ENCODE data around the gene ZNF764. TPM values are rescaled to one million over a fixed set of nuclear protein-coding genes. Genes with fewer than 3 reads are reported as not detected.
A peak's percentile ranks its signal among the peaks of the same experiment; 100 is the strongest.

ZNF764 gene
- total and polyA plus RNA-seq, 8 donors: 3.5 to 107 (median 10.5) TPM

DNA sequence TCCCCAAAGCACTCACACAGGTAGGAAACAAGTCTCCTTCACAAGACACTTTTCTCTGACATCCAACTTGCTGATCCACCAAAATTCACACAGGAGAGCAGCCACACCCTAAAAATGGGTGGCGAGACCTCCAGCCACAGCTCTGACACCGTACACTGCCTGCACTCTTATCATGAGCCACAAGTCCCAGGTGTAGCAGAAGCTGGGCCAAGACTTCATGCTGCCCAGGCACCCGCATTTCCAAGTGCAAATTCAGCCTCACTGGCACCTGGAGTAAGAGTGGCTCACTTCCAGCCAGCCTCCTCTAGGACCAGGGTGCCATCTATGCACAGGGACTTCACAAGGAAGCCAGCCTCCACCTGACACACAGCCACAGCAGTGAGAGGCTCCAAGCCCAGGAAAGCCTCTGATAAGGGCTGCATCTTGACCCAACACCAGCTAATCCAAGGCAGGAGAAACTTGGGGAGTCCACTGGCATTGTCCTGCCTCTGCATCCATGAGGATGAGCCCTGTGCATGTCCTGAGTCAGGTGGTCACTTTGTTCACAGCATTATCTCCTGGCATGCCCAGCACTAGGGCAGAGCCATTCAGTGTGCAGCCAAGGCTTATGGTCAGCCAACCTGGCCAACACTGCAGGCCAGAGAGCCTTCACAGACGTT is 29.2 kb downstream of the ZNF764 start:
- DNase-seq: no peak
- peak overlapping the region in 4 of 5 donors; percentile 98 to 100 (median 100) for H3K27ac ChIP-seq
- 32 to 64% (median 55%) methylated on average over 4 of the region's 4 CpGs for WGBS, 5 donors
- no peaks in the 10 kb centered on the region for H3K27me3 ChIP-seq
- no peaks in the 10 kb centered on the region for H3K9me3 ChIP-seq
- no peak overlapping the region for H3K4me3 ChIP-seq
- intact Hi-C loops (cut with DNase I; ENCODE audit: low total_unique reads): loop anchor here (10.0 kb wide), 1 partner anchor 94 kb away; the partner anchor contains the start of gene DCTPP1
- H3K36me3 ChIP-seq: peaks cover 13 to 44% (median 39%) of the 10 kb centered on the region in 4 donors
- TF ChIP-seq POLR2A (IDR thresholded peaks at IDR 0.05) (no peak), POLR2AphosphoS5 (IDR thresholded peaks at IDR 0.05) (no peak), EP300 (IDR thresholded peaks at IDR 0.05) (no peak)
- TF ChIP-seq, protein P1, sequence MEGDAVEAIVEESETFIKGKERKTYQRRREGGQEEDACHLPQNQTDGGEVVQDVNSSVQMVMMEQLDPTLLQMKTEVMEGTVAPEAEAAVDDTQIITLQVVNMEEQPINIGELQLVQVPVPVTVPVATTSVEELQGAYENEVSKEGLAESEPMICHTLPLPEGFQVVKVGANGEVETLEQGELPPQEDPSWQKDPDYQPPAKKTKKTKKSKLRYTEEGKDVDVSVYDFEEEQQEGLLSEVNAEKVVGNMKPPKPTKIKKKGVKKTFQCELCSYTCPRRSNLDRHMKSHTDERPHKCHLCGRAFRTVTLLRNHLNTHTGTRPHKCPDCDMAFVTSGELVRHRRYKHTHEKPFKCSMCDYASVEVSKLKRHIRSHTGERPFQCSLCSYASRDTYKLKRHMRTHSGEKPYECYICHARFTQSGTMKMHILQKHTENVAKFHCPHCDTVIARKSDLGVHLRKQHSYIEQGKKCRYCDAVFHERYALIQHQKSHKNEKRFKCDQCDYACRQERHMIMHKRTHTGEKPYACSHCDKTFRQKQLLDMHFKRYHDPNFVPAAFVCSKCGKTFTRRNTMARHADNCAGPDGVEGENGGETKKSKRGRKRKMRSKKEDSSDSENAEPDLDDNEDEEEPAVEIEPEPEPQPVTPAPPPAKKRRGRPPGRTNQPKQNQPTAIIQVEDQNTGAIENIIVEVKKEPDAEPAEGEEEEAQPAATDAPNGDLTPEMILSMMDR (IDR thresholded peaks at IDR 0.05): no peak
- H3K4me1 ChIP-seq: peaks cover 28 to 74% (median 59%) of the 10 kb centered on the region in 4 donors

DNA sequence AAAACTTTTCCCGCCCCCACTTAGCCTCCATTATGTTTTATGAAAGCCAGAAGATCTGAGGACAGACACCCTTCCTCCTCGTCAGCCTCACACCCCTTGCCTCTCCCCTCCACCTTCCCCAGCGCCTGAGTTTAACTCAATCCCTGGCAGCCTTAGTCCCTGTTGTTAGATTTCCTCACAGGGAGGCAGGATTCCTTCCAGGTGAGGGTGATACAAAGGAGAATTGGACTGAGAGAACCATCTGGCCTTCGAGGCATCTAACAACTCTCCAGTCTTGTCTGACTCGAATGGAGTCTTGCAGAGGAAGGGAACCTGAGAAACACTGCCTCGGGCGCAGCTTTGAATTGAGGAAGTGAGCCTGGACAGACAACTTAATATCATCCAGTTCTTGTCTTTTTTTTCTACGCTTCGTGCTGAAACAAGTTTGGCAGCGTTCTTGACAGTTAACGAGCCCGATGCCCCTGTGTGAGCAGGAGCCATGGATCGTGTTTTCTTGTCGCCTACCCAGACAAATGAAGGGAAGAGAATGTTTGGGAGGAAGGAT is 30.5 kb downstream of the ZNF764 start:
- peak in 1 of 2 donors; percentile 36 for DNase-seq
- WGBS, 5 donors: 8 to 18% (median 10%) methylated on average over 14 of the region's 14 CpGs
- peaks cover 16 to 65% (median 47%) of the 10 kb centered on the region in 4 donors for H3K4me1 ChIP-seq

DNA sequence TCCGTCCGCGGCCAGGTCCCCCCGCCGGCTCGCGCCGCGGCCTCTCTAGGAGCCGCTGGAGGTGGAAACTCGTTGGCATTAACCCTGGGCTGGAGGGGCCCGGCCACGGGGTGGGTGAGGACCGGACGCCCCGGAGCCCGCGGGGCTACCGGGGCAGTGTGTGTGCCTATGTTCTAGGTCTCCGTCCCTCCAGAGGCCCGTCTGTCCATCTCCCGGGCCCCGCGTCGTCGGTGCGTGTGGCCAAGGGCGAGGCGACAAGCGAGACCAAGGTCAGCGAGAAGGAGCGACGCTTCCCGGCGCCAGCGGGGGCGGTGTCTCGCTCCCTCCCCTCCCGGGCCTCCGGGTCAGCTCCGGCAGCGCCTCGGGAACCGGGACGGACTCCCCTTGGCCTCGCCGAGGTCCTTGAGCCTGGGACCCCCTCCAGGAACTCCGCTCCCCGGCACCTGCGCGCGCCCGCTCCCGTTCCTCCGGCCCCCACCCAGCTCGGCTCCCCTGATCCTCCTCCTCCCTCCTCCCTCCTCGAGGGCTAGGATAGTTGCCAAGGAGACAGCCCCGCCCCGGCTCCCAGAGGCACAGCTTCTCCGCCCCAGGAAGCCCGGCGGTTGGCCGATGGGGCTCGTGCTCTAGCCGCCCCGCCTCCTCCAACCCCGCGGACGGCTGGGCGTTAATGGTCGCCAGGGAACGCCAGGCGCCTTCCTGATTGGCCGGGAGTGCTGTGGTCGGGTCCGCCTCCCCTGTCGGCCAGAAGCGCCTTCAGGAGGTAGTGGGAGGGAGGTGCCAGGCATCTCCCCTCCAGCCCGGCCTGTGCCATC is 31.1 kb downstream of the ZNF764 start:
- TF ChIP-seq POLR2A (IDR thresholded peaks at IDR 0.05) (peak in 2 of 4 donors; percentile 17 to 43), EP300 (IDR thresholded peaks at IDR 0.05) (no peak), POLR2AphosphoS5 (IDR thresholded peaks at IDR 0.05) (peak; percentile 28 to 84 (median 73))
- TF ChIP-seq, protein P1 (IDR thresholded peaks at IDR 0.05): peak in 5 of 7 experiments; percentile 16 to 47 (median 39)
- peaks cover 15 to 63% (median 43%) of the 10 kb centered on the region in 4 donors for H3K4me1 ChIP-seq
- peaks cover 4 to 33% (median 29%) of the 10 kb centered on the region in 4 donors for H3K36me3 ChIP-seq
- H3K27me3 ChIP-seq: no peaks in the 10 kb centered on the region
- peak; percentile 99 for DNase-seq
- peak overlapping the region; percentile 98 to 100 (median 99) for H3K27ac ChIP-seq
- 0 to 2% (median 0%) methylated on average over 24 to 79 of the region's 79 CpGs for WGBS, 5 donors
- H3K4me3 ChIP-seq: peak overlapping the region; percentile 74 to 92 (median 80)
- intact Hi-C loops (cut with DNase I; ENCODE audit: low total_unique reads): loop anchor here (10.0 kb wide), 1 partner anchor 92 kb away; the partner anchor contains the start of gene DCTPP1
- no peaks in the 10 kb centered on the region for H3K9me3 ChIP-seq

More for the DNA sequence above, 30.5 kb downstream of the ZNF764 start:
- Histone ChIP-seq H3K36me3 (peaks cover 11 to 40% (median 36%) of the 10 kb centered on the region in 4 donors), H3K9me3 (no peaks in the 10 kb centered on the region), H3K27ac (peak overlapping the region; percentile 86 to 100 (median 99)), H3K4me3 (peak overlapping the region; percentile 74 to 92 (median 80)), H3K27me3 (no peaks in the 10 kb centered on the region)
- no peak for TF ChIP-seq EP300 (IDR thresholded peaks at IDR 0.05)
- peak in 1 of 4 donors; percentile 26 for TF ChIP-seq POLR2A (IDR thresholded peaks at IDR 0.05)
- TF ChIP-seq, protein P1 (IDR thresholded peaks at IDR 0.05): no peak
- no peak for TF ChIP-seq POLR2AphosphoS5 (IDR thresholded peaks at IDR 0.05)
- intact Hi-C loops (cut with DNase I; ENCODE audit: low total_unique reads): loop anchor here (10.0 kb wide), 1 partner anchor 93 kb away; the partner anchor contains the start of gene DCTPP1
